ENCODE results near the gene GPALPP1.
A peak's percentile ranks its signal among the peaks of the same experiment; 100 is the strongest.
"Not testable (repeated sequence)": the region's sequence is repeated elsewhere in the genome, so short reads cannot be mapped to it uniquely, and the experiment has no call there.

Gene GPALPP1

DNA sequence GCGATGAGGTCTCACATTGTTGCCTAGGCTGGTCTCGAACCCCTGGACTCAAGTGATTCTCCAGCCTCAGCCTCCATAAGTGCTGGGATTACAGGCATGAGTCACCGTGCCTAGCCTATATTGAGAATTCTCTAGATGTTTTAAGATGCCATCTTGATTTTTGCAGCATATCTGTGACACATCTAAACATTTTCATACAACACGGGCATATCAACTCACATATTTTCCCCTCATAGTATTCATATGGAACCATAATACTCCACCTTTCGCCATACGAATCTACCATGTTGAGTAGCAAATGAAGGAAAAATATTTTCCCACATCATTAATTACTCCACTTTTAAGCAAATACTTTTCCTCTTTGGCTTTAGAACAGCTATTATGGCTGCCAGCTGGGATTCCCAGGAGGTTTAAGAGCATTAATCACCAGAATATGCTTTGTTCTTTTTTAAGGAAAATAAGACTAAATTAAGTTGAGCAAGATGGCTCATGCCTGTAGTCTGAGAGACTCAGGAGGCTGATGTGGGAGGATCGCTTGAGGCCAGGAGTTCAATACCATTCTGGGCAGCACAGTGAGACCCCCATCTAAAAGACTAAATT lies 74.0 kb downstream of the GPALPP1 start:
- peak; percentile 45 for DNase-seq (ENCODE audit: low read depth)

DNA sequence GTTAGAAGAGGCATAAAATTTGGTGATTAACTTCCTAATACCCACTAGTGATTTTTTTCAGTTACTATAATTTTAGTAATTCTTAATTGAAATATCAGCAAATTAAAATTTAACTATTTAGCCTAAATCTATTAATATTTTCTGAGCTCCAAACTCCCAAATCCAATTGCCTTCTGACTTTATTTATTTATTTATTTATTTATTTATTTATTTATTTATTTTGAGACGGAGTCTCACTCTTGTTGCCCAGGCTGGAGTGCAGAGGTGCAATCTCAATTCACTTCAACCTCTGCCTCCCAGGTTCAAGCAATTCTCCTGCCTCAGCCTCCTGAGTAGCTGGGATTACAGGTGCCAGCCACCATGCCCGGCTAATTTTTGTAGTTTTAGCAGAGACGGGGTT lies 74.6 kb downstream of the GPALPP1 start:
- not testable (repeated sequence) for DNase-seq (ENCODE audit: low read depth)

DNA sequence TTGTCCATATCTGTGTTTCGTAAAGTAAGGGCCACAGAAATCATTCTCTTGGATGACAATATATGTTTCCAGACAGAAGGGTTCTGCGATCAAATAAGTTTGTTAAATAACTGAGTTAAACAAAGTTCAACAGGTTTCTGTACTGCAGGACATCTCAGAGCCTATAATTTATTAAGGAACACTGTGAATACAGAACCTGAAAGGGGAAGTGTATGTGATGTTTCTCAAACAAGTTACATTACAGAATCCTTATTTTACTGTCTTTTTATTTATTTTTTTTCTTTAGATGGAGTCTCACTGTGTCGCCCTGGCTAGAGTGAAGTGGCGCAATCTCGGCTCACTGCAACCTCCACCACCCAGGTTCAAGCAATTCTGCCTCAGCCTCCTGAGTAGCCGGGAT lies 75.6 kb downstream of the GPALPP1 start:
- DNase-seq (ENCODE audit: low read depth): no peak

DNA sequence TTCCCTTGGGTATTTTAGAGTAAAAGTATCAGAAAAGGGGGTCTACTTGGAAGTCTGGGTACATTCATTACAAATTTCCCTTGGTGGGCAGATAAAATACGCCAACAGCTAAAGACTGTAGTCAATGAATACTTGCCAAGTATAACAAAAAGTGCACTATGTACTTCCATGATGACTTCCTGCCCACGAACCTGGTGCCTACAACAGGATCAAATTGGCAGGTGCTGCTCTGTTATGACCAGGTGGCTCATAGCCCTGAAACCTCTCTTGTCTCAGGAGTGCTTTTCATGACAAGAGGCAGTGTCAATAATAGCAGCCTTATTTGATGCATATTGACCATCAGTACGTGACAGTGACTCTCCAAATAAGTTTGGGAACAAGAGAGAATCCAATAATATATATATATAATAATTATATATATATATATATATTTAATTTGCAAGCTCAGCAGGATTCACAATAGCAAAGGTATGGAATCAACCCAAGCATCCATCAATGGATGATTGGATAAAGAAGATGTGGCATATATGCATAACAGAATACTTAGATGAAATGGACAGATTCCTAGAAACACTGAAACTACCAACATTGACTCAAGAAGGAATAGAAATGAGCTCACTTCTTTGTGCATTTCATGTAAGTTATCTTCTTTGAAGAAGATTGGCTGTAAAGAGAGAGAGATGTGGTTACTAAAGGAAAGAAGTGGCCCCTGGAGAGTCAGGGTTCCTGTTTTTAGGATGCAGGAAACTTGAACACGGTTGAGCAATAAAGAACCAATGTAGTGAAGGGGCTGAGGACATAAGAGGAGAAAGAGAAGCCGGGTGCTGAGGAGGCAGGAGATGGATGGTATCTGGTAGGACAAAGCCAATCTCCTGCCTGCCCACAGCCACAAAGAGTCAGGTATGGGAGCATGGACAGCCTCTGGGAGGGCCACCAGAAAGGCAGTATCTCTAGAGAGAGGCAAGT lies 79.0 kb downstream of the GPALPP1 start:
- no peak for DNase-seq (ENCODE audit: low read depth)

DNA sequence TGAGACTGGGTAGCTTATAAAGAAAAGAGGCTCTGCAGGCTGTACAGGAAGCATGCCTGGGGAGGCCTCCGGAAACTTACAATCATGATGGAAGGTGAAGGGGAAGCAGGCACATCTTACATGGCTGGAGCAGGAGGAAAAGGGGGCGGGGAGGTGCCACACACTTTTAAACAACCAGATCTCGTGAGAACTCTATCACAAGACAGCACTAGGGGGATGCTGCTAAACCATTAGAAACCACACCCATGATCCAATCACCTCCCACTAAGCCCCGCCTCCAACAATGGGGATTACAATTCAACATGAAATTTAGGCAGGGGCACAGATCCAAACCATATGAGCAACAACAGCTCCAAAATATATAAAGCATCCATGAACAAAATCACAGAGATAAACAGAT lies 84.5 kb downstream of the GPALPP1 start:
- DNase-seq (ENCODE audit: low read depth): no peak

DNA sequence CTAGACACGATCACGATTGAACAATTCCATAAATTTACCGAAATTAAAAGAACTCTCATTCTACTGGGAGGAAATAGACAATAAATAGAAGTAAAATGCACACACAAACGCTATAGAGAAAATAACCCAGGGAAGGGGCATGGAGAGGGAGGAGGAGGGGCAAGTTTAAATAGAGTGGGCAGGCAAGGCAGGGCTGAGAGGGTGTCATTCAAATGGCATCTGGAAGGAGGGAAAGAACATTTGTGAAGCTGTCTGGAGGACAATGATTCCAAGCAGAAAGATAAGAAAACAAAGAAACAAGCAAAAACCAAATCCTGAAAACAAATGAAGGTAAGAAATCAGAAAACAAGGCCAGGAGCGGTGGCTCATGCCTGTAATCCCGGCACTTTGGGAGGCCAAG lies 85.4 kb downstream of the GPALPP1 start:
- no peak for DNase-seq (ENCODE audit: low read depth)

DNA sequence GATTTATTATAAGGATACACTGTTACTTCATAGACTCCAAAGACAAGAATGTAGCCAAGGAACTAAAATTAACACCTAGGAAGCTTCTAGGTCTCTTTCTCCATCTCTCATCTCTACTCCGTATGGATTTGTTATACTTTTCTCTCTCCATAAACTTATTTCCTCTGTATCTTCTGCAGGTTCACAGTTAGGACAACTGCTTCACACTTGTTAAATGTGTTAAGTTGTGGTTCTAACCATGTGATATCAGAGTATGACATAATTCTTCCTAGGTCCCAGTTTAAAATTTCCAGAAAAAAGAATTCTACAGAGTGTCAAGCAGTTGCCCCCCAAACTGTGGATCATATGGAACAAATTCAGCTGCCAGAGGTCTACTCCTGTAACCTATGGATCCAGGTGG lies 88.7 kb downstream of the GPALPP1 start:
- DNase-seq (ENCODE audit: low read depth): no peak

All from iris pigment epithelial cell (primary cell).